OCI-LY3 (cell line): ENCODE data around the gene LRRC7.
"Not testable (repeated sequence)": the region's sequence is repeated elsewhere in the genome, so short reads cannot be mapped to it uniquely, and the experiment has no call there.

Source experiments
- H2AFZ ChIP-seq: fragments of 200-600, 300-600 bp; shearing (Covaris generic); 2 replicates; pipeline ENCODE4 v1.6.0; 2014; ENCODE audit warnings: antibody characterized with exemption, low read depth, low read length
- H3K27ac ChIP-seq: fragments of 200-600, 300-600 bp; sonication (generic); 2 replicates; pipeline ENCODE4 v1.5.1; 2014; ENCODE audit warnings: mild to moderate bottlenecking, low read length, moderate library complexity, mixed read lengths
- H3K27me3 ChIP-seq: fragments of 200-600, 300-600 bp; sonication (generic); 2 replicates; pipeline ENCODE4 v1.6.1; 2014; ENCODE audit warnings: low read depth, low read length, mixed read lengths
- H3K36me3 ChIP-seq: fragments of 200-600, 300-600 bp; sonication (generic); replicated peaks from 2 replicates; pipeline ENCODE3; 2014; ENCODE audit warnings: low read depth, low read length, mixed read lengths
- H3K4me1 ChIP-seq: fragments of 300-600, 200-600 bp; sonication (generic); 2 replicates; pipeline ENCODE4 v1.6.1; 2014; ENCODE audit warnings: low read length, mixed read lengths
- H3K4me2 ChIP-seq: fragments of 200-600, 300-600 bp; sonication (generic); 2 replicates; pipeline ENCODE4 v1.6.1; 2014; ENCODE audit warnings: low read length, mixed read lengths
- H3K4me3 ChIP-seq: fragments of 300-600, 200-600 bp; sonication (generic); 2 replicates; pipeline ENCODE4 v1.5.1; 2014; ENCODE audit warnings: antibody characterized with exemption, mild to moderate bottlenecking, low read length, moderate library complexity
- H3K79me2 ChIP-seq: fragments of 300-600, 200-600 bp; shearing (Covaris generic); 2 replicates; pipeline ENCODE4 v1.6.1; 2014; ENCODE audit warnings: mild to moderate bottlenecking, low read length, mixed read lengths
- H3K9ac ChIP-seq: fragments of 300-600, 200-600 bp; shearing (Covaris generic); 2 replicates; pipeline ENCODE4 v1.6.0; 2014; ENCODE audit warnings: mild to moderate bottlenecking, low read length, moderate library complexity
- H3K9me3 ChIP-seq: fragments of 200-600, 300-600 bp; shearing (Covaris generic); 2 replicates; pipeline ENCODE4 v1.6.1; 2014; ENCODE audit warnings: low read length, mixed read lengths; ENCODE audit not compliant: insufficient read depth
- H4K20me1 ChIP-seq: fragments of 200-600, 300-600 bp; sonication (generic); 2 replicates; pipeline ENCODE4 v1.6.1; 2016; ENCODE audit warnings: low read length, mixed read lengths; ENCODE audit not compliant: insufficient read depth
- EZH2phosphoT487 ChIP-seq: fragments of 200-600 bp; shearing (Covaris generic); IDR thresholded peaks from 2 replicates; pipeline ENCODE4 v1.6.1; 2018; ENCODE audit warnings: antibody characterized with exemption, mixed run types, low read depth
- TF ChIP-seq, protein P1 (sequence below): fragments of 200-600, 300-600 bp; sonication (generic); IDR thresholded peaks from 2 replicates; pipeline ENCODE4 v1.5.1; 2014; ENCODE audit warnings: antibody characterized with exemption, low read length, low read depth

The LRRC7 gene

DNA sequence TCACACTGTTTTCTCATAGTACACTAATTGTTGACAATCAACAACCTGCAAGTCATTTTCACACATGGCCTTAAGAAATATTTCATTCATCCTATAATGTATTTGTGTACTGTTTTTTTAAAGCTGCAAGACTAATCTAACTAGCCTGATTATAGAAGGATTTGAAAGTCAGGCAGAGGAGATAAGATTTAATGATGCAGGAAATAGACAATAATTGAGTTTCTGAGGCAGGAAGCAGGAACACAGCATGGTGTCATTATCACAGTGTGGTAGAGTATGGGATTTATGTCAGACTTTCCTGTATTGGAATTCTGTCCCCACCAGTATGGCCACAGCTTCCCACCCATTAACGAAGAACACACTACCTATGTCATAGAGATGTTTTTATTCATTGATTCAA lies 138.8 kb downstream of the LRRC7 start:
- Histone ChIP-seq H4K20me1 (no peaks in the 10 kb centered on the region), H3K79me2 (no peaks in the 10 kb centered on the region), H3K27me3 (no peaks in the 10 kb centered on the region), H3K4me1 (no peaks in the 10 kb centered on the region), H3K4me2 (no peak overlapping the region), H3K36me3 (no peaks in the 10 kb centered on the region), H3K9me3 (no peaks in the 10 kb centered on the region), H3K9ac (no peak overlapping the region), H3K27ac (no peak overlapping the region), H2AFZ (no peak overlapping the region), H3K4me3 (no peak overlapping the region)
- no peak for TF ChIP-seq EZH2phosphoT487
- TF ChIP-seq, protein P1, sequence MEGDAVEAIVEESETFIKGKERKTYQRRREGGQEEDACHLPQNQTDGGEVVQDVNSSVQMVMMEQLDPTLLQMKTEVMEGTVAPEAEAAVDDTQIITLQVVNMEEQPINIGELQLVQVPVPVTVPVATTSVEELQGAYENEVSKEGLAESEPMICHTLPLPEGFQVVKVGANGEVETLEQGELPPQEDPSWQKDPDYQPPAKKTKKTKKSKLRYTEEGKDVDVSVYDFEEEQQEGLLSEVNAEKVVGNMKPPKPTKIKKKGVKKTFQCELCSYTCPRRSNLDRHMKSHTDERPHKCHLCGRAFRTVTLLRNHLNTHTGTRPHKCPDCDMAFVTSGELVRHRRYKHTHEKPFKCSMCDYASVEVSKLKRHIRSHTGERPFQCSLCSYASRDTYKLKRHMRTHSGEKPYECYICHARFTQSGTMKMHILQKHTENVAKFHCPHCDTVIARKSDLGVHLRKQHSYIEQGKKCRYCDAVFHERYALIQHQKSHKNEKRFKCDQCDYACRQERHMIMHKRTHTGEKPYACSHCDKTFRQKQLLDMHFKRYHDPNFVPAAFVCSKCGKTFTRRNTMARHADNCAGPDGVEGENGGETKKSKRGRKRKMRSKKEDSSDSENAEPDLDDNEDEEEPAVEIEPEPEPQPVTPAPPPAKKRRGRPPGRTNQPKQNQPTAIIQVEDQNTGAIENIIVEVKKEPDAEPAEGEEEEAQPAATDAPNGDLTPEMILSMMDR = no peak

DNA sequence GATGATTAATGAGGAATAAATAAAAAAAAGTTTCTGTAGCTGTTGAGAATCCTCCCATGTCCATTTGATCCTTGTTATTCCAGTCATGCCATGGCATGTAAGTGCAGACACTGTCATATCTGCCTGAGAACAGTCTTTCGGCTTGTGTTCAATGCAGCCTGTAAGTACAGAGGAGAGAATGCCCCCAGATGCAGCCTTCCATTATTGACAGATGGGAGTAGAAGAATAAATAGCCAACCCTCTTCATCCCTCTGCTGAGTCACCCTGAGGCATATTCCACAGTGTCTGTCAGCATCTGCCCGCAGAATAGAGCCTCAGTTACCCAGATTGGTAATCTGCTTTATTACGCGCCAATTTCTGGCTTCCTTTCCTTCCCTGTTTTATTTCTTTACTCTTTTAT lies 139.4 kb downstream of the LRRC7 start:
- no peaks in the 10 kb centered on the region for H3K36me3 ChIP-seq
- H3K27me3 ChIP-seq = no peaks in the 10 kb centered on the region
- H3K27ac ChIP-seq = no peak overlapping the region
- H3K79me2 ChIP-seq = no peaks in the 10 kb centered on the region
- no peak overlapping the region for H2AFZ ChIP-seq
- H3K9me3 ChIP-seq = no peaks in the 10 kb centered on the region
- H3K4me3 ChIP-seq = no peak overlapping the region
- H3K9ac ChIP-seq = no peak overlapping the region
- H3K4me1 ChIP-seq = no peaks in the 10 kb centered on the region
- no peak overlapping the region for H3K4me2 ChIP-seq
- no peak for TF ChIP-seq EZH2phosphoT487
- TF ChIP-seq, protein P1 = no peak
- H4K20me1 ChIP-seq = no peaks in the 10 kb centered on the region

DNA sequence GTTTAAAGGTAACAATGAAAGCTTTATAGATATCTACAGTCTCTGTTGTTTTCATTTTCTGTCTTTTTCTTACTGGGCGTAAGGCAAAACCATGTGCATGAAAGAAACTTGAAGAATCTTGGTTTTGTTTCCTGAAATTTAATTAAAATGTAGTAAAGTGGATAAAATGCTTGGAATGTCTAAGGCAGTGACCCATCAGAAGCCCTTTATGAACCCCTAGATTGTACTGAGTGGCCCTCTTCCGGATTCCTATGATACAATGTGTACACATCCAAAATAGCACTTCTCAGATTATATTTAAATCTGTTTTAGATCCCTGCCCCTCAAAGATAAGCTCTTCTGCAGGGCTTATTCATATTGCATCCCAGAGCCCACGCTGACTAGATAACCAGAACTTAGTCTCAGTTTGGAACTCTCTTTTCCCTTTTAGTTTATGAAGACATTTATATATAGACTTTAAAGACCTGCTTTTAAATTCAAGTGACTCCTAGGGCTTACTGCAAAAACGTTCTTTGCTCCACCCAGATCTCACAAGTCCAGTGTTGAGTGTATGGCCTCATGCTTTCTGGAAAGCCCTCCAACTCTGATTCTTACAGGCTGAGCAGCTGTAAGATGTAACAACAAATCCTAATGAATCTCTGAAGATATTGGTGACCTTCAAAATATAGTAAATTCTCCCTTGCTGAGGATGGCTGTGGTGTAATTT lies 142.9 kb downstream of the LRRC7 start:
- Histone ChIP-seq H3K27me3 (no peaks in the 10 kb centered on the region), H3K9me3 (no peaks in the 10 kb centered on the region), H3K4me2 (no peak overlapping the region), H3K36me3 (no peaks in the 10 kb centered on the region), H3K9ac (no peak overlapping the region), H3K27ac (no peak overlapping the region), H4K20me1 (no peaks in the 10 kb centered on the region), H3K4me3 (no peak overlapping the region), H3K4me1 (no peaks in the 10 kb centered on the region), H3K79me2 (no peaks in the 10 kb centered on the region), H2AFZ (no peak overlapping the region)
- no peak for TF ChIP-seq EZH2phosphoT487
- TF ChIP-seq, protein P1 = no peak

DNA sequence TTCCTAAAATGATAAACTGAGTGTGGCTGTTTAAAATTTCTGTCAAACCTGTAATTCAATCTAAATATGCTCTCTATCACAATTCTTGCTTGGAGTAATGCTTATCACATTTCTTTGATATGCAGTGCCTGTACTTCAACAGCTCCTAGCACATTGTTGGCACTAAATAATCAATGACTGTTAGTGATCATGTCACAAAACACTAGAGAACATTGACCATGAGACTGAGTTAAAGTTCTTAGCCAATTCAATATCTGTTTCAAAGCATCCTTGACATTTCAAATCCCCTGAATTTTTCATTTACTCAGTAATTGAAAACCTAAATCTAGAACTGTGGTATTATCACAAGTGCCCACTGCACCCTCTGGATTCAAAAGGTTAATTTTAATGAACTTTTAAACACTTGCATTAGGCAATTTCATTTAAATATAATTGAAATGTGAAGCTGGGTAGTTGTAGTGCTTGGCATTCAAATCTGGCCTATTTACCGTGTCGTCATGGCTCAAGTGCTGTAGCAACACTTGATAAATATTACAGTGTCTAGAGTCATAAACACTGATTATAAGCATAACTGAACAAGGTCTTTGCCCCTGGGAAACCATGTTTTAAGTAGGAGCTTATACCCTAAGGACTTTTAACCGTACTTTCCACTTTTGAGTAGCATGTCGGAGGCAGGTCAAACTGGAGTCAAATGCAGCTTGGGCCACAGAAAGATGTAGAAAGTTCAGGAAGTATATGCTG lies 143.6 kb downstream of the LRRC7 start:
- Histone ChIP-seq H3K36me3 (no peaks in the 10 kb centered on the region), H4K20me1 (no peaks in the 10 kb centered on the region), H3K4me3 (no peak overlapping the region), H3K27me3 (no peaks in the 10 kb centered on the region), H3K27ac (no peak overlapping the region), H3K9me3 (no peaks in the 10 kb centered on the region), H3K4me1 (no peaks in the 10 kb centered on the region), H2AFZ (no peak overlapping the region), H3K79me2 (no peaks in the 10 kb centered on the region), H3K4me2 (no peak overlapping the region), H3K9ac (no peak overlapping the region)
- TF ChIP-seq EZH2phosphoT487 = no peak
- TF ChIP-seq, protein P1 = no peak

DNA sequence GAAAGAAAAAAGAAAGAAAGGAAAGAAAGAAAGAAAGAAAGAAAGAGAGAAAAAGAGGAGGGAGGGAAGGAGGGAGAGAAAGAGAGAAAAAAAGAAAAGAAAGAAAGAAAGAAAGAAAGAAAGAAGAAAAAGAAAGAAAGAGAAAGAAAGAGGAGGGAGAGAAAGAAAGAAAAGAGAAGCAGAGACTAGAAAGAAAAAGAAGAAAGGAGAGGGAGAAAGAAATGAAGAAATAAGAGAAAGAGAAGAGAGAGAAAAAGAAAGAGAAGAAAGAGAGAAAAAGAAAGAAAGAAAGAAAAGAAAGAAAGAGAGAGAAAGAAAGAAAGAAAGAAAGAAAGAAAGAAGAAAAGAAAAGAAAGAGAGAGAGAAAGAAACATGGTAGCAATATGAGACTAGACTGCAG lies 150.1 kb downstream of the LRRC7 start:
- not testable (repeated sequence) for H2AFZ ChIP-seq, H3K27me3 ChIP-seq, H3K79me2 ChIP-seq, H3K4me1 ChIP-seq, H3K4me3 ChIP-seq, H4K20me1 ChIP-seq, H3K9ac ChIP-seq, H3K36me3 ChIP-seq, H3K9me3 ChIP-seq, H3K4me2 ChIP-seq, H3K27ac ChIP-seq
